Measurements from ENCODE around the gene LIFR.

LIFR gene

GRCh38 chr5:38434966-38435705 lies 121.3 kb downstream of the LIFR start:
- DNase-seq, result no peak

GRCh38 chr5:38433160-38433861 lies 123.1 kb downstream of the LIFR start:
- no peak for DNase-seq

- no peak for DNase-seq
Measured at GRCh38 chr5:38431242-38431853, 125.1 kb downstream of the LIFR start.

- no peak for DNase-seq
Measured at GRCh38 chr5:38426986-38427950, 129.2 kb downstream of the LIFR start.

- DNase-seq, result no peak
Measured at GRCh38 chr5:38426490-38426889, 130.0 kb downstream of the LIFR start.
